ENCODE results near the gene CXorf66.
"Not testable (repeated sequence)": the region's sequence is repeated elsewhere in the genome, so short reads cannot be mapped to it uniquely, and the experiment has no call there.

CXorf66 gene

GRCh38 chrX:139965421-139965820 is at the start of gene CXorf66:
Gene CXorf66, minus strand, starts transcription at chrX:139965521. Its CDS starts 25 bp downstream, at chrX:139965496.
- no peak for DNase-seq

GRCh38 chrX:139982856-139983255 is 17.5 kb upstream of the CXorf66 start:
- DNase-seq: no peak

- DNase-seq: no peak
Observed at GRCh38 chrX:139974471-139974870, 9.2 kb upstream of the CXorf66 start.

- no peak for DNase-seq
Observed at GRCh38 chrX:139972629-139973624, 7.6 kb upstream of the CXorf66 start.

GRCh38 chrX:139972113-139972512 is 6.8 kb upstream of the CXorf66 start:
- DNase-seq: no peak

GRCh38 chrX:139971394-139971749 is 6.1 kb upstream of the CXorf66 start:
- DNase-seq: no peak

- no peak for DNase-seq
Observed at GRCh38 chrX:139969286-139969685, 4.0 kb upstream of the CXorf66 start.

- DNase-seq: no peak
Observed at GRCh38 chrX:139967750-139968149, 2.4 kb upstream of the CXorf66 start.

- no peak for DNase-seq
Observed at GRCh38 chrX:139967300-139967699, 2.0 kb upstream of the CXorf66 start.

GRCh38 chrX:139966159-139966558 is 838 bp upstream of the CXorf66 start:
- not testable (repeated sequence) for DNase-seq

- not testable (repeated sequence) for DNase-seq
Observed at GRCh38 chrX:139961091-139961490, 4.2 kb downstream of the CXorf66 start.

- DNase-seq: no peak
Observed at GRCh38 chrX:139949703-139950102, 15.6 kb downstream of the CXorf66 start.

- no peak for DNase-seq
Observed at GRCh38 chrX:139945075-139945474, 20.2 kb downstream of the CXorf66 start.

- no peak for DNase-seq
Observed at GRCh38 chrX:139936259-139936658, 29.1 kb downstream of the CXorf66 start.

- DNase-seq: no peak
Observed at GRCh38 chrX:139933904-139934303, 31.4 kb downstream of the CXorf66 start.

- peak; percentile 60 to 82 for DNase-seq
Observed at GRCh38 chrX:139932901-139933796, 32.2 kb downstream of the CXorf66 start, which contains the start of gene ATP11C. Gene ATP11C, minus strand, starts transcription at chrX:139933053. Its CDS starts 1,011 bp downstream, at chrX:139932042.

- DNase-seq: peak; percentile 3 to 21
Observed at GRCh38 chrX:139932073-139932900, 33.0 kb downstream of the CXorf66 start.

- no peak for DNase-seq
Observed at GRCh38 chrX:139931646-139932072, 33.7 kb downstream of the CXorf66 start.

- no peak for DNase-seq
Observed at GRCh38 chrX:139930916-139931645, 34.2 kb downstream of the CXorf66 start.

GRCh38 chrX:139930401-139930800 is 34.9 kb downstream of the CXorf66 start:
- DNase-seq: no peak

- no peak for DNase-seq
Observed at GRCh38 chrX:139929876-139930275, 35.4 kb downstream of the CXorf66 start.

GRCh38 chrX:139924696-139925095 is 40.6 kb downstream of the CXorf66 start:
- DNase-seq: no peak
